ENCODE results near the gene CARMIL1.

- TF ChIP-seq CTCF (IDR thresholded peaks at IDR 0.05) (no peak), POLR2AphosphoS5 (IDR thresholded peaks at IDR 0.05) (no peak)
Measured at GRCh38 chr6:25233226-25233625, 45.9 kb upstream of the CARMIL1 start.

Measured in breast epithelium (tissue), 3 donors.